Measurements from ENCODE around the gene CCDC134.

Gene CCDC134

GRCh38 chr22:41875531-41876270, 75.2 kb downstream of the CCDC134 start:
- peak in 1 of 58 donors; percentile 14 for DNase-seq

Measured in anterior cingulate cortex (tissue), 58 donors.